Adipocyte (in vitro differentiated cells): ENCODE results near the gene FAM98C.
A peak's percentile ranks its signal among the peaks of the same experiment; 100 is the strongest.
"Not testable (repeated sequence)": the region's sequence is repeated elsewhere in the genome, so short reads cannot be mapped to it uniquely, and the experiment has no call there.

Experiments used
- DNase-seq: peaks from one replicate; pipeline ENCODE4 v3.0.0-alpha.2; 2015; ENCODE audit warnings: low read depth
- H3K27me3 ChIP-seq: replicated peaks from 2 replicates; pipeline ENCODE4 v1.7.0; 2013; ENCODE audit warnings: mild to moderate bottlenecking, low read length, moderate library complexity; ENCODE audit not compliant: control insufficient read depth, insufficient read depth
- H3K36me3 ChIP-seq: 2 replicates; pipeline ENCODE4 v1.7.0; 2013; ENCODE audit warnings: low read length, mild to moderate bottlenecking, moderate library complexity; ENCODE audit not compliant: control insufficient read depth, insufficient read depth, severe bottlenecking
- H3K4me1 ChIP-seq: 2 replicates; pipeline ENCODE4 v1.7.0; 2013; ENCODE audit warnings: mild to moderate bottlenecking, low read length, moderate library complexity; ENCODE audit not compliant: control insufficient read depth, insufficient read depth
- H3K4me3 ChIP-seq: 2 replicates; pipeline ENCODE4 v1.7.0; 2013; ENCODE audit warnings: mild to moderate bottlenecking, low read length, moderate library complexity
- H3K9ac ChIP-seq: 2 replicates; pipeline ENCODE4 v1.7.0; 2013; ENCODE audit warnings: mild to moderate bottlenecking, low read length, moderate library complexity
- H3K9me3 ChIP-seq: 2 replicates; pipeline ENCODE4 v1.7.0; 2013; ENCODE audit warnings: mild to moderate bottlenecking, low read length, moderate library complexity; ENCODE audit not compliant: control insufficient read depth

Gene FAM98C

GRCh38 chr19:38417544-38418506 lies 14.9 kb downstream of the FAM98C start:
- Histone ChIP-seq H3K4me1 (no peaks in the 10 kb centered on the region), H3K9me3 (no peaks in the 10 kb centered on the region), H3K4me3 (peak overlapping the region; percentile 12), H3K9ac (no peak overlapping the region), H3K36me3 (no peaks in the 10 kb centered on the region), H3K27me3 (peaks cover 57% of the 10 kb centered on the region)
- DNase-seq = peak; percentile 21

- H3K4me1 ChIP-seq = no peaks in the 10 kb centered on the region
- peaks cover 61% of the 10 kb centered on the region for H3K27me3 ChIP-seq
- no peaks in the 10 kb centered on the region for H3K9me3 ChIP-seq
- no peak overlapping the region for H3K9ac ChIP-seq
- DNase-seq = no peak
- H3K4me3 ChIP-seq = no peak overlapping the region
- no peaks in the 10 kb centered on the region for H3K36me3 ChIP-seq
Measured at GRCh38 chr19:38420935-38421334, 18.0 kb downstream of the FAM98C start.

- H3K4me3 ChIP-seq = no peak overlapping the region
- H3K4me1 ChIP-seq = no peaks in the 10 kb centered on the region
- H3K9me3 ChIP-seq = no peaks in the 10 kb centered on the region
- DNase-seq = no peak
- peaks cover 58% of the 10 kb centered on the region for H3K27me3 ChIP-seq
- H3K9ac ChIP-seq = no peak overlapping the region
- no peaks in the 10 kb centered on the region for H3K36me3 ChIP-seq
Measured at GRCh38 chr19:38421856-38422255, 19.0 kb downstream of the FAM98C start.

- DNase-seq = no peak
Measured at GRCh38 chr19:38422438-38422837, 19.5 kb downstream of the FAM98C start.

DNA sequence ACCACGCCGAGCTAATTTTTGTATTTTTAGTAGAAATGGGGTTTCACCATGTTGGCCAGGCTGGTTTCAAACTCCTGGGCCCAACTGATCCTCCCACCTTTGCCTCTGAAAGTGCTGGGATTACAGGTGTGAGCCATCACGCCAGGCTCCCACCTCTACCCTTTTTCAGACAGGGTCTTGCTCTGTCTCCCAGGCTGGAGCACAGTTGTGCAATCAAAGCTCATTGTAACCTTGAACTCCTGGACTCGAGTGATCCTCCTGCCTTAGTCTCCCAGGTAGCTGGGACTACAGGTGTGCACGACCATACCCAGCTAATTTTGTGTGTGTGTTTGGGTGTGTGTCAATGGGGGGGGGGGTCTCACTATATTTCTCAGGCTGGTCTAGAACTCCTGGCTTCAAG lies 21.4 kb downstream of the FAM98C start:
- Histone ChIP-seq H3K27me3 (peaks cover 47% of the 10 kb centered on the region), H3K36me3 (no peaks in the 10 kb centered on the region), H3K9me3 (no peaks in the 10 kb centered on the region), H3K4me1 (no peaks in the 10 kb centered on the region), H3K9ac (no peak overlapping the region), H3K4me3 (no peak overlapping the region)
- DNase-seq = no peak

More at GRCh38 chr19:38422438-38422837, 19.5 kb downstream of the FAM98C start:
- H3K9ac ChIP-seq = no peak overlapping the region
- no peaks in the 10 kb centered on the region for H3K36me3 ChIP-seq
- H3K27me3 ChIP-seq = peaks cover 52% of the 10 kb centered on the region
- H3K9me3 ChIP-seq = no peaks in the 10 kb centered on the region
- H3K4me1 ChIP-seq = no peaks in the 10 kb centered on the region
- no peak overlapping the region for H3K4me3 ChIP-seq

DNA sequence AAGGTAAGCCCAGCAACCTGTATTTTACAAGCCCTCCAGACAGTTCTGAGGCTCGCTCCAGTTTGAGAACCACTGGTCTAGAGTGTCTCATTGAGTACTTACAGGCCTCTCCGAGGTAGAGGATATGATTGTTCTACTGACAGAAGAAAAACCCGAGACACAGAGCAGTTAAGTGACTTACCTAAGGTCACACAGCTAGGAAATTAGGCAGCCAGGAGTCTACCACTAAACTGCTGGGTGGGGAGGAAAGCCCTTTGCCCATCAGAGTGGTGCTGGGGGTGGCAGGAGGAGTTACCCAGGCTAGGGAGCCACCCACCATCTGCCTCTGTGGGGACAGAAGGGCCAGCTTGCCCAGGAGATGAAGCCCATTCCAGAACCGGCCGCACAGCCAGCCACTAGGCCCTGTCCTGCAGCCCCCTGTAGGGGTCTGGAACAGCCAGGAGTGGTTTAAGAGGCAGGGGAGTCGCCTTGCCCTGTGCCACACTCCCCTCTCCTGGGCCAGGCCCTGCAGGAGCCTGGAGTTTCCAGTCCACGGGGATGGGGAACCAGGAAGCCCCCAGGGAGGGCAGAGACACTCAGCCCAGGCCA lies 22.4 kb downstream of the FAM98C start:
- Histone ChIP-seq H3K4me3 (no peak overlapping the region), H3K9me3 (no peaks in the 10 kb centered on the region), H3K36me3 (no peaks in the 10 kb centered on the region), H3K27me3 (peaks cover 45% of the 10 kb centered on the region), H3K4me1 (no peaks in the 10 kb centered on the region), H3K9ac (no peak overlapping the region)
- no peak for DNase-seq

GRCh38 chr19:38425810-38426466 lies 23.0 kb downstream of the FAM98C start, which contains the start of gene RASGRP4:
Gene RASGRP4 (minus strand): TSS chr19:38426219. CDS start chr19:38426091, 128 bp downstream.
- no peak within 1 kb of the TSS for H3K9ac ChIP-seq
- no peaks in the 10 kb centered on the region for H3K4me1 ChIP-seq
- no peak for DNase-seq

DNA sequence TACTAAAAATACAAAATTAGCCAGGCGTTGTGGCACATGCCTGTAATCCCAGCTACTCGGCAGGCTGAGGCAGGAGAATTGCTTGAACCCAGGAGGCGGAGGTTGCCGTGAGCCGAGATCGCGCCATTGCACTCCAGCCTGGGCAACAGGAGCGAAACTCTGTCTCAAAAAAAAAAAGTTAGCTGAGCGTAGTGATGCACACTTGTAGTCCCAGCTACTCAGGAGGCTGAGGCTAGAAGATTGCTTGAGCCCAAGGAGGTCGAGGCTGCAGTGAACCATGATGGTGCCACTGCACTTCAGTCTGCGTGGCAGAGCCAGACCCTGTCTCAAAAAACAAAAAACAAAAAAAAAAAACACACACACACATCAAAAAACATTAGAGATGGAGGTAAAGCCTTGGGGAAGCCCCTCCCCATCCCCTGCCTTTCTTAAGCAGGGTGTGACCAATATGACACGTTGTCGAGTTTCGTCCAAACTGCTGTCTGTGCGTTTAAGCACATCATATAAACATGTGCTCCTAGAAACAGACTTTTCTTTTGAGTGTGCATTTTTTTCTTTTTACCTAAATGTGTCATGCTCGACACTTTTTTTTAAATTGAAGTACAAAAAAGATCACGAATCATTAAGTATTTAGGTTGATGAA lies 24.3 kb downstream of the FAM98C start:
- not testable (repeated sequence) for H3K9me3 ChIP-seq, H3K4me3 ChIP-seq, DNase-seq, H3K4me1 ChIP-seq, H3K9ac ChIP-seq, H3K36me3 ChIP-seq
- H3K27me3 ChIP-seq = peaks cover 38% of the 10 kb centered on the region

More at GRCh38 chr19:38425810-38426466, 23.0 kb downstream of the FAM98C start, which contains the start of gene RASGRP4:
- H3K27me3 ChIP-seq = peaks cover 38% of the 10 kb centered on the region
- no peak within 1 kb of the TSS for H3K4me3 ChIP-seq
- no peaks in the 10 kb centered on the region for H3K9me3 ChIP-seq
- no peaks in the 10 kb centered on the region for H3K36me3 ChIP-seq

GRCh38 chr19:38429055-38429810 lies 26.3 kb downstream of the FAM98C start:
- no peak overlapping the region for H3K9ac ChIP-seq
- no peaks in the 10 kb centered on the region for H3K4me1 ChIP-seq
- peaks cover 48% of the 10 kb centered on the region for H3K27me3 ChIP-seq
- no peaks in the 10 kb centered on the region for H3K36me3 ChIP-seq
- H3K4me3 ChIP-seq = no peak overlapping the region
- no peak for DNase-seq
- H3K9me3 ChIP-seq = no peaks in the 10 kb centered on the region

DNA sequence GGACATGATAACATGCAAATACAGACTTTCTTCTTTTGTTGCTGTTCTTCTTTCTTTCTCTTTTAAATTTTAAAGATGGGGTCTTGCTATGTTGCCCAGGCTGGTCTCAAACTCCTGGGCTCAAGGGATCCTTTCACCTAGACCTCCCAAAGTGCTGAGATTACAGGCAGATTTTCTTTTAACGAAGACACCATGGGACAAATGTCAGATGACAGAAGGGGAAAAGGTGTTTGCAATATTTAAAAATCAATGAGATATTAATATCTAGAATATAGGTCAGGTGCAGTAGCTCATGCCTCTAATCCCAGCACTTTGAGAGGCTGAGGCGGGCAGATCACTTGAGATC lies 26.9 kb downstream of the FAM98C start:
- DNase-seq = no peak
- Histone ChIP-seq H3K36me3 (no peaks in the 10 kb centered on the region), H3K9me3 (no peaks in the 10 kb centered on the region), H3K27me3 (peaks cover 51% of the 10 kb centered on the region), H3K4me3 (no peak overlapping the region), H3K4me1 (no peaks in the 10 kb centered on the region), H3K9ac (no peak overlapping the region)
